Calu3 (cell line): ENCODE results near the gene KIF4B. TPM values are rescaled to one million over a fixed set of nuclear protein-coding genes. Genes with fewer than 3 reads are reported as not detected.

ENCODE experiments used
- BruUV-seq: library from RNA; stranded (reverse); fragments of 400-500 nt; replicated peaks from 2 replicates; lab custom pipeline; 2021; lab: Mats Ljungman, UMichigan
- CTCF ChIA-PET: fragments of 300-600 bp; sonication (Branson Sonifier 250); formaldehyde crosslinking; loops from one replicate; lab custom pipeline; 2022; ENCODE audit warnings: antibody characterized with exemption; lab: Charles Lee
- DNase-seq: peaks from one replicate; pipeline ENCODE4 v3.0.0; 2022
- H3K27ac Mint-ChIP-seq: one replicate; pipeline ENCODE4 v1.8.0; 2022; ENCODE audit warnings: mixed read lengths; ENCODE audit not compliant: unreplicated experiment
- H3K27me3 Mint-ChIP-seq: one replicate; pipeline ENCODE4 v1.8.0; 2022; ENCODE audit warnings: mixed read lengths; ENCODE audit not compliant: unreplicated experiment
- H3K36me3 Mint-ChIP-seq: one replicate; pipeline ENCODE4 v1.8.0; 2022; ENCODE audit warnings: mild to moderate bottlenecking, moderate library complexity, mixed read lengths; ENCODE audit not compliant: insufficient read depth, unreplicated experiment
- H3K4me1 Mint-ChIP-seq: one replicate; pipeline ENCODE4 v1.8.0; 2022; ENCODE audit warnings: mild to moderate bottlenecking, low read depth, mixed read lengths; ENCODE audit not compliant: unreplicated experiment
- H3K4me3 Mint-ChIP-seq: one replicate; pipeline ENCODE4 v1.8.0; 2022; ENCODE audit warnings: mild to moderate bottlenecking, low read depth, moderate library complexity, mixed read lengths; ENCODE audit not compliant: unreplicated experiment
- H3K9me3 Mint-ChIP-seq: one replicate; pipeline ENCODE4 v1.8.0; 2022; ENCODE audit warnings: low read depth, mixed read lengths; ENCODE audit not compliant: unreplicated experiment
- CTCF ChIP-seq: fragments of 200-600 bp; IDR thresholded peaks from one replicate; pipeline ENCODE4 v1.8.0; 2022; ENCODE audit warnings: antibody characterized with exemption; ENCODE audit not compliant: unreplicated experiment
- intact Hi-C: fragments of 100-400 bp; cut with micrococcal nuclease; formaldehyde crosslinking; loops from one replicate; pipeline ENCODE4 v1.10.0; 2022; ENCODE audit not compliant: unreplicated experiment
- total RNA-seq: library from RNA; stranded (reverse); gene quantifications from 2 replicates; pipeline ENCODE4 v1.2.3, GENCODE V29; 2022

KIF4B gene
- total RNA-seq, 1 experiment from 2014 or later: not detected

DNA sequence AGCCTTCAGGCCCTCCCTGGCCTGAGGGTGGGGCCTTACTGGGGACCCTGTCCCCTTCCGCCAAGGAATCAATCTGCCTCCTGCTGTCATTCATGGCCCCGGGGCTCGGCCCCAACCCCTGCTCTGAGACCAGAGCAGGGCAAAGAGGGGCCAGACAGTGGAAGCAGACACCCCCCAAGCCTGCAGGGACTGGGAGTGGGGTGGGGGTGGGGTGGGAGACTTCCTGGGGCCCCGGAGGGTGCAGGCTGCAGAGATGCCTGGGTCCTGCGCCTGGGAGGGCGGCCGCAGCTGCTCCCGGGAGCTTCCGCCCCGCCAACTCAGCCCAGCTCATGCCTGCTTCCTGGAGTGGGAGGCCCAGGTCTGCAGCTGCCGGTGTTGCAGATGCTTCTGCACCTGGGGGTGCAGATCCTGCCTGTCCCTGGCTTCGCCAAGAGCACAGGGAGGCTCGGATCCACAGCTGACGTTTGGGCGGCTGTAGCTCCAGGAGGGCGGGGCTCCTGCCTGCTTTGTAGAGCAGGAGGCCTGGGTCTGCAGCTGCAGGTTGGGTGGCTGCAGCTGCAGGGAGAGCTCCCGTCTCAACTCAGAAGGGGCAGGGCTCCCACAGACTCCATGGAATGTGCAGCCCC lies 6.2 kb downstream of the KIF4B start:
- no peak overlapping the region for H3K4me3 Mint-ChIP-seq
- H3K36me3 Mint-ChIP-seq: no peaks in the 10 kb centered on the region
- no TSS peak for BruUV-seq
- CTCF ChIA-PET: no interaction called here
- no peaks in the 10 kb centered on the region for H3K4me1 Mint-ChIP-seq
- intact Hi-C loops: no loop called here
- no peak for TF ChIP-seq CTCF
- H3K27ac Mint-ChIP-seq: no peak overlapping the region
- H3K27me3 Mint-ChIP-seq: peaks cover 61% of the 10 kb centered on the region
- no peaks in the 10 kb centered on the region for H3K9me3 Mint-ChIP-seq
- no peak for DNase-seq

DNA sequence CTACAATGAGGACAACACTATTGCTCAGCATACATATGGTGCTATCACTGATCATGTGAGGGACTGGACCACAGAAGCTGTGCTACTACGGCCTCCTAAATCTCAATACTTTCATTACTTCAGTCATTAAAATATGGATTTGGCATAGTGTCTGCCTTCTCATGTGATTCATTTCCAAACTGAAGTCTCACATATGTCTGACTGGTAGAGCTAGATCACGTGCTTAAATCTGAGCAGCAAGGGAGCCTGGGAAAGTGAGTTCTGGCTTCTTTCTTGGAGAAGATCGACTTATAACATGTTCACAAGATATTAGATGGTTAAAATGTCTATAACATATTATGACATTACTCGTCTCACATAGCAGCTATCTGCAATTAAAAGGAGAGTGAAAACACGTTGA lies 8.3 kb downstream of the KIF4B start:
- H3K36me3 Mint-ChIP-seq: no peaks in the 10 kb centered on the region
- no TSS peak for BruUV-seq
- H3K27me3 Mint-ChIP-seq: peaks cover 60% of the 10 kb centered on the region
- intact Hi-C loops: no loop called here
- CTCF ChIA-PET: no interaction called here
- H3K9me3 Mint-ChIP-seq: no peaks in the 10 kb centered on the region
- H3K4me1 Mint-ChIP-seq: no peaks in the 10 kb centered on the region
- H3K4me3 Mint-ChIP-seq: no peak overlapping the region
- DNase-seq: no peak
- H3K27ac Mint-ChIP-seq: no peak overlapping the region
- no peak for TF ChIP-seq CTCF

GRCh38 chr5:155023320-155023719 lies 9.8 kb downstream of the KIF4B start:
- no peaks in the 10 kb centered on the region for H3K9me3 Mint-ChIP-seq
- intact Hi-C loops: no loop called here
- no TSS peak for BruUV-seq
- H3K27me3 Mint-ChIP-seq: peaks cover 50% of the 10 kb centered on the region
- TF ChIP-seq CTCF: no peak
- H3K4me1 Mint-ChIP-seq: no peaks in the 10 kb centered on the region
- no peak overlapping the region for H3K4me3 Mint-ChIP-seq
- CTCF ChIA-PET: no interaction called here
- no peaks in the 10 kb centered on the region for H3K36me3 Mint-ChIP-seq
- no peak for DNase-seq
- H3K27ac Mint-ChIP-seq: no peak overlapping the region

DNA sequence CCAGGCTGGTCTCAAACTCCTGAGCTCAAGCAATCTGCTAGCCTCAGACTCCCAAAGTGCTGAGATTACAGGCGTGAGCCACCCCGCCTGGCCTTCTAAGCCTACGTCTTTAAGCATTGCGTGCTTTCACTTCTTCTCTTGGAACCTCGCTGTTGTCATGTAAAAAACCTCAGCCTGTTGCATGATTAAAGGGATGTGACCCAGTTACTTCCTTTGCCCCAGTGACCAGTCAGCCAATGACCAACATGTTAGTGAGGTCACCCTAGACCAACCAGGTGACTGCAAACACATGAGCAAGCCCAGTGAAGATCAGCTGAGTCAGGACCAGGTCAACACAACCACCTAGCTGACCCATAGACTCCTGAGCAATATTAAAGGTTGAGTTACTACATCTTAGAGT lies 10.5 kb downstream of the KIF4B start:
- Mint-ChIP-seq H3K4me1 (no peaks in the 10 kb centered on the region), H3K9me3 (no peaks in the 10 kb centered on the region), H3K4me3 (no peak overlapping the region), H3K36me3 (no peaks in the 10 kb centered on the region), H3K27me3 (peaks cover 57% of the 10 kb centered on the region), H3K27ac (no peak overlapping the region)
- no peak for TF ChIP-seq CTCF
- DNase-seq: no peak
- CTCF ChIA-PET: no interaction called here
- intact Hi-C loops: no loop called here
- no TSS peak for BruUV-seq
